Liver (tissue), 9 donors: ENCODE results near the gene CDH13. TPM values are rescaled to one million over a fixed set of nuclear protein-coding genes. Genes with fewer than 3 reads are reported as not detected.

Experiments
- DNase-seq: peaks from one replicate; pipeline ENCODE4 v3.0.0-alpha.2; 2017; ENCODE audit warnings: low spot score
- H3K27ac ChIP-seq, 2 donors: one replicate each; pipeline ENCODE4 v1.7.0; 2013; ENCODE audit warnings: inconsistent platforms in 2 of 2, low read length in 2 of 2, control low read depth in 1 of 2, low read depth in 1 of 2, mild to moderate bottlenecking in 1 of 2
- H3K27me3 ChIP-seq, 4 donors: one replicate each; pipeline versions ENCODE4 v1.6.1 to v1.7.0; 2013; ENCODE audit warnings: low read length in 3 of 4, inconsistent platforms in 1 of 4, mild to moderate bottlenecking in 1 of 4, moderate library complexity in 1 of 4; ENCODE audit not compliant: control insufficient read depth in 4 of 4, insufficient read depth in 4 of 4
- H3K36me3 ChIP-seq, 4 donors: one replicate each; pipeline versions ENCODE4 v1.6.1 to v1.7.0; 2013; ENCODE audit warnings: low read length in 3 of 4, mild to moderate bottlenecking in 3 of 4, low read depth in 1 of 4, moderate library complexity in 1 of 4; ENCODE audit not compliant: control insufficient read depth in 4 of 4, insufficient read depth in 3 of 4
- H3K4me1 ChIP-seq, 4 donors: one replicate each; pipeline versions ENCODE4 v1.6.1 to v1.7.0; 2013; ENCODE audit warnings: low read length in 3 of 4, mild to moderate bottlenecking in 3 of 4, moderate library complexity in 1 of 4; ENCODE audit not compliant: control insufficient read depth in 4 of 4, insufficient read depth in 4 of 4
- H3K4me3 ChIP-seq, 3 donors: one replicate each; pipeline versions ENCODE4 v1.6.1 to v1.7.0; 2013; ENCODE audit warnings: low read length in 3 of 3, control low read depth in 1 of 3, low read depth in 1 of 3, mild to moderate bottlenecking in 1 of 3
- H3K9ac ChIP-seq, 2 donors: one replicate each; pipeline ENCODE4 v1.7.0; 2013; ENCODE audit warnings: low read length in 2 of 2, mild to moderate bottlenecking in 2 of 2, moderate library complexity in 2 of 2, control low read depth in 1 of 2, low read depth in 1 of 2
- H3K9me3 ChIP-seq, 4 donors: one replicate each; pipeline versions ENCODE4 v1.6.1 to v1.7.0; 2013; ENCODE audit warnings: low read length in 3 of 4; ENCODE audit not compliant: control insufficient read depth in 4 of 4
- ATF3 ChIP-seq: IDR thresholded peaks from 2 replicates; pipeline ENCODE4 v1.6.1; 2016; ENCODE audit warnings: antibody characterized with exemption
- EGR1 ChIP-seq, 2 donors: IDR thresholded peaks; 2 replicates each; pipeline ENCODE4 v1.6.1; 2016 to 2018; ENCODE audit warnings: antibody characterized with exemption in 2 of 2, low read depth in 2 of 2
- FOXA1 ChIP-seq: IDR thresholded peaks from 2 replicates; pipeline ENCODE4 v1.6.1; 2016; ENCODE audit warnings: antibody characterized with exemption
- FOXA2 ChIP-seq: IDR thresholded peaks from 2 replicates; pipeline ENCODE4 v1.6.1; 2016; ENCODE audit warnings: antibody characterized with exemption
- GABPA ChIP-seq, 2 donors: IDR thresholded peaks in 1 of 2; conservative IDR thresholded peaks in 1 of 2; 2 replicates each; pipeline ENCODE4 v1.6.1; 2016; ENCODE audit warnings: antibody characterized with exemption in 2 of 2, mild to moderate bottlenecking in 1 of 2, moderate library complexity in 1 of 2
- HNF4A ChIP-seq, 2 donors: conservative IDR thresholded peaks; 2 replicates each; pipeline ENCODE4 v1.6.1; 2016; ENCODE audit warnings: antibody characterized with exemption in 2 of 2, mild to moderate bottlenecking in 2 of 2
- HNF4G ChIP-seq: IDR thresholded peaks from 2 replicates; pipeline ENCODE4 v1.6.1; 2016; ENCODE audit warnings: antibody characterized with exemption
- JUND ChIP-seq, 2 donors: IDR thresholded peaks; 2 replicates each; pipeline ENCODE4 v1.6.1; 2016; ENCODE audit warnings: antibody characterized with exemption in 2 of 2
- MAX ChIP-seq: IDR thresholded peaks from 2 replicates; pipeline ENCODE4 v1.6.1; 2016; ENCODE audit warnings: antibody characterized with exemption
- NR2F2 ChIP-seq: IDR thresholded peaks from 2 replicates; pipeline ENCODE4 v1.6.1; 2016; ENCODE audit warnings: antibody characterized with exemption
- RAD21 ChIP-seq, 2 donors: IDR thresholded peaks; 2 replicates each; pipeline ENCODE4 v1.6.1; 2016; ENCODE audit warnings: antibody characterized with exemption in 2 of 2, mild to moderate bottlenecking in 2 of 2
- REST ChIP-seq: IDR thresholded peaks from 2 replicates; pipeline ENCODE4 v1.6.1; 2016; ENCODE audit warnings: antibody characterized with exemption, mild to moderate bottlenecking
- RXRA ChIP-seq, 2 donors: IDR thresholded peaks; 2 replicates each; pipeline ENCODE4 v1.6.1; 2017 to 2018; ENCODE audit warnings: antibody characterized with exemption in 2 of 2, mild to moderate bottlenecking in 1 of 2
- SP1 ChIP-seq: IDR thresholded peaks from 2 replicates; pipeline ENCODE4 v1.6.1; 2018; ENCODE audit warnings: antibody characterized with exemption, mild to moderate bottlenecking
- TAF1 ChIP-seq: conservative IDR thresholded peaks from 2 replicates; pipeline ENCODE4 v1.6.1; 2016; ENCODE audit warnings: antibody characterized with exemption, mild to moderate bottlenecking
- YY1 ChIP-seq: IDR thresholded peaks from 2 replicates; pipeline ENCODE4 v1.6.1; 2016; ENCODE audit warnings: antibody characterized with exemption, mild to moderate bottlenecking
- ZBTB33 ChIP-seq: IDR thresholded peaks from 2 replicates; pipeline ENCODE4 v1.6.1; 2016; ENCODE audit warnings: antibody characterized with exemption
- WGBS: extraction: QIAGEN DNeasy Blood & Tissue Kit; methylation state at CpG from one replicate; pipeline ENCODE4 v1.1.7; 2013; 5-methylcytosine and 5-hydroxymethylcytosine counted together
- polyA plus RNA-seq, 2 donors: library from polyadenylated mRNA; stranded (reverse) in 1 of 2; unstranded in 1 of 2; fragments of 200-250 nt in 1 of 2; fragments of >200 nt in 1 of 2; fragmentation: Nextera tagmentation in 1 of 2; extraction: Ambion mirVana in 1 of 2; gene quantifications; one replicate each; pipeline versions ENCODE4 v1.2.1 to v1.2.3, GENCODE V29; 2013 to 2015
- total RNA-seq, 2 donors: library from RNA; depleted of rRNA; stranded (reverse); fragments of >200 nt; gene quantifications; one replicate each; pipeline ENCODE4 v1.2.3, GENCODE V29; 2014
- TF ChIP-seq, protein P1 (sequence below): fragments of 150-350 bp; IDR thresholded peaks from 2 replicates; pipeline ENCODE4 v1.5.1; 2017; ENCODE audit warnings: improper control_type of control experiment, low read depth, low read length; ENCODE audit not compliant: missing input control
- donor health status: healthy.
- donor health status: healthy.
- donor health status: healthy.
- donor health status: healthy.
- donor health status: healthy.

CDH13 gene
- total and polyA plus RNA-seq, 4 donors, result 0.21 to 1.5 (median 0.58) TPM

DNA sequence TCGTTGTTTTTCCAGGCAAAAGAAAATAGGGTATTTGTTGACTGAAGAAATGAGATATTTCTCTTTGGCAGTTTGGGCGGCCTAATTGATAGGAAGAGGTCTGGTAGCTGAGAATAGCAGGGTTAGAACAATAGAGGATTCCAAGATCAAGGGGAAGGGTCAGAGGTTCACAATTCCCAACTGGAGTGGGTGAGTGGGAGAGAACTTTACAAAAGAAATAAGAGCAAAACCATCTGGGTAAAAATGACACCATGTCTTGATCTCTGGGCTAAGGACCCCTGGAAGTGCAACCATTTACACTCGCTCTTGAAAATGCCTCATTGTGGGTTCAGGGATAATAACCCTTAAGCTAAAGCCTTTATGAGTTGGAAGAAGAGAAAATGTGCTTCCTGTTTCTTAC is 180.5 kb downstream of the CDH13 start:
- Histone ChIP-seq H3K9me3 (no peaks in the 10 kb centered on the region), H3K9ac (no peak overlapping the region), H3K36me3 (no peaks in the 10 kb centered on the region), H3K27ac (no peak overlapping the region), H3K4me3 (no peak overlapping the region), H3K27me3 (no peaks in the 10 kb centered on the region), H3K4me1 (no peaks in the 10 kb centered on the region)
- TF ChIP-seq JUND (IDR thresholded peaks at IDR 0.05), result no peak
- TF ChIP-seq HNF4A (conservative IDR thresholded peaks at IDR 0.05), result no peak
- no peak for TF ChIP-seq RAD21 (IDR thresholded peaks at IDR 0.05)
- no peak for TF ChIP-seq RXRA (IDR thresholded peaks at IDR 0.05)
- no peak for TF ChIP-seq YY1
- no peak for TF ChIP-seq MAX
- 56% methylated on average over 3 of the region's 3 CpGs for WGBS
- no peak for DNase-seq

DNA sequence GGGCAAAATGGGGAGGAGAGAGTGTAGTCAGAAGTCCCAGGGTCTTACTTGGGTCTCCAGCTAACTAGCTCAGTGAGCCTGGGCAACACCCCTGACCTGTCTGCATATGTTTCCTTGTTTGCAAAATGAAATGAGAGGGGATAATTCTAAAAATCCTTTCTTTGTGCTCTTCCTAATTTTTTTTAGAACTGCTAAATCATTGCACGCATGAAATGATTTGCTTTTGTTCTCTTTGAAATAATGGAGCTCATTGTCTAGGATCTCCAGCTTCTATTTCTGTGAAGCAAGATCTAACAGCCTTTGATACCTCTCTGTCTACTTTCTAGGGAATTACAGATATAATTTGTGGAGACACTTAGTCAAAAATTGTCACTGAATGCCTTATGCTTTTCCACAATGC is 181.3 kb downstream of the CDH13 start:
- H3K4me3 ChIP-seq, result no peak overlapping the region
- H3K27me3 ChIP-seq, result no peaks in the 10 kb centered on the region
- H3K9ac ChIP-seq, result no peak overlapping the region
- DNase-seq, result no peak
- H3K27ac ChIP-seq, result no peak overlapping the region
- TF ChIP-seq SP1, result no peak
- no peak for TF ChIP-seq EGR1 (IDR thresholded peaks at IDR 0.05; ENCODE audit: low read depth in 2 of 2)
- TF ChIP-seq GABPA (IDR thresholded peaks at IDR 0.05 in 1 of 2, conservative IDR thresholded peaks at IDR 0.05 in 1 of 2), result no peak
- no peak for TF ChIP-seq TAF1
- no peak for TF ChIP-seq FOXA1
- no peak for TF ChIP-seq YY1
- no peak for TF ChIP-seq ATF3
- no peak for TF ChIP-seq REST
- TF ChIP-seq FOXA2, result no peak
- no peak for TF ChIP-seq HNF4A (conservative IDR thresholded peaks at IDR 0.05)
- no peak for TF ChIP-seq ZBTB33
- no peak for TF ChIP-seq MAX
- no peak for TF ChIP-seq RAD21 (IDR thresholded peaks at IDR 0.05)
- TF ChIP-seq NR2F2, result no peak
- TF ChIP-seq JUND (IDR thresholded peaks at IDR 0.05), result no peak
- no peak for TF ChIP-seq RXRA (IDR thresholded peaks at IDR 0.05)
- TF ChIP-seq, protein P1, sequence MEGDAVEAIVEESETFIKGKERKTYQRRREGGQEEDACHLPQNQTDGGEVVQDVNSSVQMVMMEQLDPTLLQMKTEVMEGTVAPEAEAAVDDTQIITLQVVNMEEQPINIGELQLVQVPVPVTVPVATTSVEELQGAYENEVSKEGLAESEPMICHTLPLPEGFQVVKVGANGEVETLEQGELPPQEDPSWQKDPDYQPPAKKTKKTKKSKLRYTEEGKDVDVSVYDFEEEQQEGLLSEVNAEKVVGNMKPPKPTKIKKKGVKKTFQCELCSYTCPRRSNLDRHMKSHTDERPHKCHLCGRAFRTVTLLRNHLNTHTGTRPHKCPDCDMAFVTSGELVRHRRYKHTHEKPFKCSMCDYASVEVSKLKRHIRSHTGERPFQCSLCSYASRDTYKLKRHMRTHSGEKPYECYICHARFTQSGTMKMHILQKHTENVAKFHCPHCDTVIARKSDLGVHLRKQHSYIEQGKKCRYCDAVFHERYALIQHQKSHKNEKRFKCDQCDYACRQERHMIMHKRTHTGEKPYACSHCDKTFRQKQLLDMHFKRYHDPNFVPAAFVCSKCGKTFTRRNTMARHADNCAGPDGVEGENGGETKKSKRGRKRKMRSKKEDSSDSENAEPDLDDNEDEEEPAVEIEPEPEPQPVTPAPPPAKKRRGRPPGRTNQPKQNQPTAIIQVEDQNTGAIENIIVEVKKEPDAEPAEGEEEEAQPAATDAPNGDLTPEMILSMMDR, result no peak
- TF ChIP-seq HNF4G, result no peak
- H3K4me1 ChIP-seq, result no peaks in the 10 kb centered on the region
- H3K9me3 ChIP-seq, result no peaks in the 10 kb centered on the region
- H3K36me3 ChIP-seq, result no peaks in the 10 kb centered on the region
- WGBS, result 73% methylated on average over 1 of the region's 1 CpG
